Activated naive CD4-positive, alpha-beta T cell treated with anti-CD3 and anti-CD28 coated beads, Interleukin-2, amount 10 ng/mL, durations not matched to agents 7 days and 5 days (primary cell): ENCODE results near the gene XPR1.

Experiments used
- CTCF ChIA-PET: fragments of 350-600 bp; sonication (Branson Sonifier 250); formaldehyde crosslinking; loops from one replicate; lab custom pipeline; 2021; ENCODE audit warnings: antibody characterized with exemption; lab: Charles Lee
- DNase-seq: peaks from one replicate; pipeline ENCODE4 v3.0.0-alpha.2; 2020
- H3K27ac Mint-ChIP-seq: one replicate; pipeline ENCODE4 v1.8.0; 2021; ENCODE audit warnings: mild to moderate bottlenecking, moderate library complexity, mixed read lengths
- H3K27me3 Mint-ChIP-seq: one replicate; pipeline ENCODE4 v1.8.0; 2021; ENCODE audit warnings: mild to moderate bottlenecking, mixed read lengths
- H3K36me3 Mint-ChIP-seq: one replicate; pipeline ENCODE4 v1.8.0; 2021; ENCODE audit warnings: mixed read lengths
- H3K4me1 Mint-ChIP-seq: one replicate; pipeline ENCODE4 v1.8.0; 2021; ENCODE audit warnings: mixed read lengths
- H3K4me3 Mint-ChIP-seq: one replicate; pipeline ENCODE4 v1.8.0; 2021; ENCODE audit warnings: mild to moderate bottlenecking, moderate library complexity, mixed read lengths
- H3K9me3 Mint-ChIP-seq: one replicate; pipeline ENCODE4 v1.8.0; 2021; ENCODE audit warnings: mixed read lengths

The XPR1 gene

DNA sequence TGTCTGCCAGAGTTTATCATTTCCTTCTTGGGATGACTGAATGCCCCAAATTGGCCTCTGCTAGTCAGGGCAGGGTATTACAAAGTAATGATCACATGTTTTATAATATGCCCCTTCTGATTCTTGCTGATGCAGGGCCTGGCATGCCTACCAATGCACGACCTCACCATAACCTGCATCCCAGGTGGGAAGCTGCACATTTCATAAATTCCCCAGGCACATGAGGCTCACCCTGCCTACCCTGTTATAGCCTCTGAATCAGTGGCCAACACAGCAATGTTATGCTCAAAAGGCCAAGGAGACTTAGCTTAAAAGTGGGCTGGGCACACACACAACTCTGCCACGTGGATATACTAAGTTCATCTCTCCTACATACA lies 28.0 kb upstream of the XPR1 start:
- DNase-seq: no peak
- H3K27ac Mint-ChIP-seq: no peak overlapping the region
- no peaks in the 10 kb centered on the region for H3K9me3 Mint-ChIP-seq
- peaks cover 16% of the 10 kb centered on the region for H3K27me3 Mint-ChIP-seq
- H3K4me1 Mint-ChIP-seq: no peaks in the 10 kb centered on the region
- H3K36me3 Mint-ChIP-seq: no peaks in the 10 kb centered on the region
- CTCF ChIA-PET: no interaction called here
- H3K4me3 Mint-ChIP-seq: no peak overlapping the region

DNA sequence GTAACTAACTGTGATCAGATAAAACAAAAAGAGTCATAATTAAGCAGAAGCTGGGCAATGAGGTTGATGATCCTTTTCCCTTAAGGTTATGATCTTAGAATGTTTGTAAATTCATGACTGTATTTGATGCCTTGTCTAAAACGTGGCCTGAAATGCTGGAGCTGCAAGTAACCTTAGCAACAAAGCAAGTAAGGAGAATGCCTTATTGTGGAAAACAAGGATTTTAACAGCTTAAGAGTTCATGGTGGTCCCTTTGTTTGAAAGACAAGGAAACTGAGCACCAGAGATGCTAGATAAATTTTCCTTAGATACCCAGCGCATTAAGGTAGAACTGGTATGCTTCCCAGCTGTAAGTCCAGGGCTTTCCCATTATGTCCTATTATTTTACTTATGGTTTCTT lies 25.7 kb upstream of the XPR1 start:
- CTCF ChIA-PET: no interaction called here
- Mint-ChIP-seq H3K9me3 (no peaks in the 10 kb centered on the region), H3K27ac (no peak overlapping the region), H3K4me1 (peaks cover 2% of the 10 kb centered on the region), H3K4me3 (no peak overlapping the region), H3K27me3 (peaks cover 14% of the 10 kb centered on the region), H3K36me3 (no peaks in the 10 kb centered on the region)
- no peak for DNase-seq

DNA sequence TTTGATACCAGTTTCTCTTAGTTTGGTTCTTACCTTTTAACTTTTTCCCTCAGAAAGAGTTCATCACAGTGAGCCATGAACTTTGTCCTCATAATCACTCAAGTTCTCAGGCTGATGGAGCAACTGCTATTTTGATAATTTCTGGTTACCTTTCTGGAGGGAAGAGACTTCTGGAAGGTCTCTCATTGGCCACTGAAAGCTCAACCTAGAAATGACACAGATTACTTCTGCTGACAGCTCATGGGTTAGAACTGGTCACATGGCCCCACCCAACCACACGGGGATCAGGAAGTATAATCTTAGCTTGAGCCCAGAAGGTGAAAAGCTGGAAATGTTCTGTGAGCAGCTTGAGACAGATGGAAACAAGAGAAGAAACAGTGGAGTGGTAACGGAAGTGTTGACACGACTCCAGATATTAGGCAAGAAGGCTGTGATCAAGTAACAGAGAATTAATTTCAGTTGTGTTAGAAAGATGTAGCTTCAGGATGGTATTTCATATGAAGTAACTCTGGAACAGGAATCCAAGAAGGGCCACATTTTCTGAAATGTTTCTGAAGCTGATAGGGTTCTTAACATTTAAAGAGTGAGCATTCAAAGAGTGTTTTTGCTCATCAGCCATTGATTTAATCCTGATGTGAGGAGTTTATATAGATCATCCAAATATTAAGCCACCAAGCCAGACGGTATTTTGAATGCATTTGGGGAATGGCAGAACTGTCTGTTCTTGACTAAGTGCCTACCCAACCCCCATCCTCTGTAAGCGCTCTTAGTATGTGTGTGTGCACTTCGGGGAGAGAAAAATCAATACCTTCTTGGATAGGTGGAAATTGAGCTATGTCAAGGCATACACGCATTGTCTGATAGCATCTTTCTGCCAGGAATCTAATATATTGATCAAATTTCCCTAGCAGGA lies 21.9 kb upstream of the XPR1 start:
- peaks cover 2% of the 10 kb centered on the region for H3K4me1 Mint-ChIP-seq
- H3K27me3 Mint-ChIP-seq: peaks cover 8% of the 10 kb centered on the region
- no peaks in the 10 kb centered on the region for H3K9me3 Mint-ChIP-seq
- H3K27ac Mint-ChIP-seq: no peak overlapping the region
- CTCF ChIA-PET: no interaction called here
- no peak overlapping the region for H3K4me3 Mint-ChIP-seq
- DNase-seq: no peak
- H3K36me3 Mint-ChIP-seq: no peaks in the 10 kb centered on the region

DNA sequence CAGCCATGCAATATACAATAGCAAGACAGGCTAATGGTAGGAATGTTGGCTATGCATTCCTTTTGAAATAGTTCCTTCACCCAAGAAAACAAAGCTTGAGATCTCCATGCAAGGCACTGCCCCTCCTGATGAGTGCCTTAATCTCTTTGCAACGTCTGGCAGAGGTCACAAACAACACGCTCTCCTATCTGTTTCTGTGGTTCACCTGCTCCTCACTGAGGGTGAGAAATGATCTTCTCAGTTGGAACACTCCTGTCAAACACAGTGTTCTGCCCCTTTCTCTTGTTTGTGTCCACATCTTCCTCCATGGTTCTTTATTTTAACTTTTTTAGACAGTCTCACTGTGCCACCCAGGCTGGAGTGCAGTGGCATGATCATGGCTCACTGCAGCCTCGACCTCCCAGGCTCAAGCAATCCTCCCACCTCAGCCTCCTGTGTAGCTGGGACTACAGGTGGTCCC lies 21.2 kb upstream of the XPR1 start:
- Mint-ChIP-seq H3K9me3 (no peaks in the 10 kb centered on the region), H3K36me3 (no peaks in the 10 kb centered on the region), H3K4me1 (peaks cover 2% of the 10 kb centered on the region), H3K27me3 (peaks cover 2% of the 10 kb centered on the region), H3K4me3 (no peak overlapping the region), H3K27ac (no peak overlapping the region)
- CTCF ChIA-PET: interaction anchor here (0.7 kb wide), 1 partner anchor 20 kb away, joined by 4 read pairs; no protein-coding TSS in a partner anchor
- DNase-seq: no peak

DNA sequence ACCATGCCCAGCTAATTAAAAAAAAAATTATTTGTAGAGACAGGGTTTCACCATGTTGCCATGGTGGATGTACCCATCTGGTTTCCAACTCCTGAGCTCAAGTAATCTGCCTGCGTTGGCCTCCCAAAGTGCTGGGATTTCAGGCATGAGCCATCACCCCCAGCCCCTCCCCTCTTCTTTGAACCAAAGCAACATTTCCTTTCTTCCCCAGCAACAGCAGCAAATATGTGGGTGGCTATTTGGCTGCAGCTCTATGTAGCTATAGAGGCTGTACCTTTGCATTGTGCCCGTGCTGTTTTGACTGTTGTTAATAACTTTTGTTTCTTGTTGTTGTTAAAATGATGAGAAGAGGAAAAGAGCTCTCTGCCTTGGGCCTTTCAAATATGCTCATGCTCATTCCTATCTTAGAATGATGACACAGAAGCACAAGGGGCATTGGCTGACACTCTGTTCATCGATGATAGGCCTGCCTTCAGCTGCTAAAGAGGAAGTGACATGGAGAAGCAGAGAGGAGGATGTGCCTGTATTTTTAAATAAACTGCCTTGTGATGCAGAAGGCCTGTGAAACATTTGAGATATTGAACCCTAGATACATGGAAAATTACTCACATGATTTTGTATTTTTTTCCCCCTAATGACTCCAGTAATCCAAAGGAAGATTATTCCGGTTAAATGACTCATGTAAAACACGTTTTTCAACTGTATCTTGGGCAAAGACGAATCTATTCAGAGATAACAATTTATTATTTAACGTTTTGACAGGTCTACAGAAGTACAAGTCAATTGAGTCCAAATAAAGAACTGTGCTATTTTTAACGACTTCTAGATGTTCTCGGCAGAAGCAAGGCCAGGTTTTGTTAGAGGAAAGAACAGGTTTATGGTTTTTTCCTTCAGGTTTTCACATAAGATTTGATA lies 20.5 kb upstream of the XPR1 start:
- no peaks in the 10 kb centered on the region for H3K27me3 Mint-ChIP-seq

DNA sequence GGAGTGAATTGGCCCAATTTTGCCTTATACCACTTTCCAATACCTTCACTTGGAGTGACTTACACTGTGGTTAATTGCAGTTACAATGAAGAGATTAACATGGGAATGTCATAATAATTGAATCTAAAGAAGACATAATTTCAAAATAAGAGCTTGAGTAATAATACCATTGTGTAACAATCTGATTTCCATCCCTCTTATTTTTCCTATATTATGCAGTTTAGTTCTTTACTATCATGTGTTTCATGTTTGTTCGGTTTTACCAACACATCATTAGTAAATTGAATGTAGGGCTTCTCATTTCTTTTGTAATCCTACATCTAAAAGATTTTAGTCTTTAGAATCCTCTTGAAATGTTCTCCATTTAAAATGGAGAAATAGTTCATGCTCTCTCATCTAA lies 19.2 kb upstream of the XPR1 start:
- no peak overlapping the region for H3K27ac Mint-ChIP-seq
- CTCF ChIA-PET: no interaction called here
- H3K4me1 Mint-ChIP-seq: peaks cover 2% of the 10 kb centered on the region

More for the DNA sequence above, 20.5 kb upstream of the XPR1 start:
- Mint-ChIP-seq H3K9me3 (no peaks in the 10 kb centered on the region), H3K4me1 (peaks cover 2% of the 10 kb centered on the region), H3K36me3 (no peaks in the 10 kb centered on the region), H3K27ac (no peak overlapping the region), H3K4me3 (no peak overlapping the region)
- CTCF ChIA-PET: interaction anchor here (0.7 kb wide), 1 partner anchor 21 kb away, joined by 4 read pairs; no protein-coding TSS in a partner anchor
- no peak for DNase-seq

DNA sequence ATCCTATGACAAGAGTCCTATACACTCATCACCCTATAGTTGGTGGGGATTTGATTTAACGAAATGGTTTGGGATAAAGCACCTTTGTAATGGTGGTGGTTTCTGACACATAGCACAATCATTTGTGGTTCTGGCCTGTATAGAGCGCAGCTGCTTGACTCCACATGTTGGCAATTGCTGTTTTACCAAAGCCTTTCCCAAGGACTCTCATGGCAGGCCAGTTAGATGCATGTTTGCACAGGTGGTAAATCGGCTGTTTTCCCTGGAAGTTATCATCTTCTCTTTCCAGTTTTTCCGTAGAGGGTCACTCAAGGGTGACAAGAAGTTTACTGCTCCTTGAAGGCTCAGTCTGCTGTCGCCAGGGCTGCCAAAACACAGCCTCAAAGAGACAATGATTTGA lies 17.1 kb upstream of the XPR1 start:
- DNase-seq: no peak

More for the DNA sequence above, 19.2 kb upstream of the XPR1 start:
- H3K4me3 Mint-ChIP-seq: no peak overlapping the region
- H3K9me3 Mint-ChIP-seq: no peaks in the 10 kb centered on the region
- no peak for DNase-seq
- no peaks in the 10 kb centered on the region for H3K36me3 Mint-ChIP-seq
- H3K27me3 Mint-ChIP-seq: no peaks in the 10 kb centered on the region

DNA sequence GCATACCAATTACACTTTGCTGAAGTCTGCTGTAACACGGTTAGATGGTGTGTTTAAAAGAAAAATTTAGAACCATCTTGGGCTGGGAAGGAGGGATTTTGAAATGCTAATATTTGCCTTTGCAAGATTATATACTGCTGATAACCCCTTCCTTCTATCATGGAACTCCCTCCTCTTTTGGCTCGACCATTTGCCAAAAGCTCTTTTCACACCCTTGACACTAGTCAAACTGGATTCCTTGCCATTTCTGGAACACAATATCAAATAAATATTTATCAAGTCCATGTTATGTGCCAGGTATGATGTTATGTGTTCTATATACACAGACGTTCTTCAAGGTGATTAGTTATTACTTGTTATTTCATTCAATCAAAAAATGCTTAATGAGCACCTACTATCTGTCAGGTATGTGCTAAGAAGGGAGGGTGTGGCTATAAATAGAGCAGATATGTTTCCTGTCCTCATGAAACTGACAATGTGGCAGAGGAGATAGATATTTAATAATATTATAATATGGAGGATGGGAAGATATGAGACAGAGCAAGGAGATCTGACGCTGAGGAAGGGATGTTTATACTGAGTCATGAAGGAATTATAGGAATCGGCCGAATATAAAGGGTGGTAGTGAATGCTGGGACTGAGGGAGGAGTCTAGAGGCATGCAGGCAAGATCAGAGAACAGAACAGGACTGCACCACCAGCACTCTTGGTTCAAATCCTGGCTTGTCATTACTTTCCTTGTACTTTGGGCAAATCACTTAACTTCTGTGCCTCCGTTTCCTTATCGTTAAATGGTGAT lies 16.1 kb upstream of the XPR1 start:
- Mint-ChIP-seq H3K4me1 (no peaks in the 10 kb centered on the region), H3K36me3 (no peaks in the 10 kb centered on the region), H3K27me3 (no peaks in the 10 kb centered on the region), H3K27ac (no peak overlapping the region), H3K4me3 (no peak overlapping the region), H3K9me3 (no peaks in the 10 kb centered on the region)
- no peak for DNase-seq
- CTCF ChIA-PET: interaction anchor here (1.0 kb wide), 1 partner anchor 100 kb away, joined by 3 read pairs; no protein-coding TSS in a partner anchor

More for the DNA sequence above, 17.1 kb upstream of the XPR1 start:
- Mint-ChIP-seq H3K27me3 (no peaks in the 10 kb centered on the region), H3K4me3 (no peak overlapping the region), H3K4me1 (peaks cover under 1% of the 10 kb centered on the region), H3K36me3 (no peaks in the 10 kb centered on the region), H3K9me3 (no peaks in the 10 kb centered on the region), H3K27ac (no peak overlapping the region)
- CTCF ChIA-PET: no interaction called here

DNA sequence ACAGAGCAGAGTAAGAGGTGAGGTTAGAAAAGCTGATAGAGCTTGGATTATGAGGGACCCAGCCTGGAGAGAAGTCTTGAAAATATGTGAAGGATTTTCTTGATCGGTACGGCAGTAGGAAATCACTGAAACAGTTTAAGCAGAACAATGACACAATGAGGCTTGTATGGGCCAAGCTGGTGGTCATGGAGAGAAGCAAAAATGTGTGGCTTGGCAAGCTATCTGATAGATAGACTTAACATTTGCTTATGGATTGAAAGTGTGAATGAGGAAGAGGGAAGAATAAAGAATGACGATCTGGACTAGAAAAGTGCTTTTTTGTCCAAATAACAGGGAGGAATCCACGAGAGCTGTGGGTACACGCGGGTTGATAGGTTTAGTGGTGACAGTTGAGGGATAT lies 15.4 kb upstream of the XPR1 start:
- Mint-ChIP-seq H3K9me3 (no peaks in the 10 kb centered on the region), H3K27ac (no peak overlapping the region), H3K36me3 (no peaks in the 10 kb centered on the region), H3K4me1 (no peaks in the 10 kb centered on the region), H3K4me3 (no peak overlapping the region), H3K27me3 (no peaks in the 10 kb centered on the region)
- no peak for DNase-seq
- CTCF ChIA-PET: interaction anchor here (1.1 kb wide), 1 partner anchor 36 kb away, joined by 3 read pairs; no protein-coding TSS in a partner anchor

DNA sequence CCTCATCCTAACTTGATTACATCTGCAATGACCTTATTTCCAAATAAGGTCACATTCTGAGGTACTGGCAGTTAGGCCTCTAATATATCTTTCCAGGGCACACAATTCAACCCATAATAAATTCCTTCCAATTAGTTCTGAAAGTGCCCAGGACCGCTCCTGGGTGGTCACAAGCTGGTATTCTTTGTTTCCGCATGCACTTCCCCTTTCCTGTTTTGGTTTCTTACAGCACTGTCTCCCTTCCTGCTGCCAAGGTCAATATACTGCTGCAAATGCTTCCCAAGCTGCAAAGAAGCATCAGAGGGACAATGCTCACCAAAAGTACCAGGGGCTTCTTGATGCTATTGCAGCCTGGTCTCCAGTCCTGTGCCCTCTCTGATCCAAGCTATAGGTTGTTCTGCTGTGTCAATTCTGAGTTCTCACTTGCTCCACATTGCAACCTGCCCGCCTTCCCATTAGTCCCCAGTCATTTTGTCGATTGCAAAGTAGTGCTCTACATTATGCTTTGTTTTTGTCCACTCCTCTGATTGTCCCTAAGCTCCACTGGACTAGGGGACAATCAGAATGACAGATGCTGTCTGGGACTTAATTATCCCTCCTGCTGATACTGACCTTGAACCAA lies 13.9 kb upstream of the XPR1 start:
- no peaks in the 10 kb centered on the region for H3K9me3 Mint-ChIP-seq
- H3K4me3 Mint-ChIP-seq: no peak overlapping the region
- H3K27me3 Mint-ChIP-seq: no peaks in the 10 kb centered on the region
- no peaks in the 10 kb centered on the region for H3K36me3 Mint-ChIP-seq
- DNase-seq: no peak
- H3K27ac Mint-ChIP-seq: no peak overlapping the region
- H3K4me1 Mint-ChIP-seq: no peaks in the 10 kb centered on the region
- CTCF ChIA-PET: interaction anchor here (1.1 kb wide), 1 partner anchor 35 kb away, joined by 3 read pairs; no protein-coding TSS in a partner anchor

DNA sequence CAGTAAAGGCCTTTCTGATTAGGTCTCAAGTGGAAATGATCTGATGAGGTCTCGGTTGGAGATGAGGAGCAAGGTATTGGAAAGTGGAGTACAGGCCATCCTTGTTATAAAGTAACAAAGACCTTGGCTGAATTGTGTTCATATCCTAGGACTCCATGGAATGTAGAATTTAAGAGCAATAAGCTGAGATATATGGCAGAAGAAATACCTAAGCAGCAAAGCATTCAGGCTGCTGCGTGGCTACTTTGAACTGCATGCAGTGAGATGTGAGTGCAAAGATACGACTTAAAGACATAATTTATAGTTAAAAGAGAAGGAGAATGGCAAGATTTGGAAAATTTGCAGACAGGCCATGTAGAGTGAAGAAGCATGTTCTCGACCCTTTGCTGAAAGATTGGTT lies 11.2 kb upstream of the XPR1 start:
- H3K36me3 Mint-ChIP-seq: no peaks in the 10 kb centered on the region
- H3K4me3 Mint-ChIP-seq: no peak overlapping the region
- H3K9me3 Mint-ChIP-seq: no peaks in the 10 kb centered on the region
- H3K4me1 Mint-ChIP-seq: no peaks in the 10 kb centered on the region
- CTCF ChIA-PET: interaction anchor here (1.7 kb wide), 1 partner anchor 11 kb away, joined by 7 read pairs; the partner anchor contains the start of gene XPR1
- DNase-seq: no peak
- H3K27me3 Mint-ChIP-seq: peaks cover 6% of the 10 kb centered on the region
- no peak overlapping the region for H3K27ac Mint-ChIP-seq

DNA sequence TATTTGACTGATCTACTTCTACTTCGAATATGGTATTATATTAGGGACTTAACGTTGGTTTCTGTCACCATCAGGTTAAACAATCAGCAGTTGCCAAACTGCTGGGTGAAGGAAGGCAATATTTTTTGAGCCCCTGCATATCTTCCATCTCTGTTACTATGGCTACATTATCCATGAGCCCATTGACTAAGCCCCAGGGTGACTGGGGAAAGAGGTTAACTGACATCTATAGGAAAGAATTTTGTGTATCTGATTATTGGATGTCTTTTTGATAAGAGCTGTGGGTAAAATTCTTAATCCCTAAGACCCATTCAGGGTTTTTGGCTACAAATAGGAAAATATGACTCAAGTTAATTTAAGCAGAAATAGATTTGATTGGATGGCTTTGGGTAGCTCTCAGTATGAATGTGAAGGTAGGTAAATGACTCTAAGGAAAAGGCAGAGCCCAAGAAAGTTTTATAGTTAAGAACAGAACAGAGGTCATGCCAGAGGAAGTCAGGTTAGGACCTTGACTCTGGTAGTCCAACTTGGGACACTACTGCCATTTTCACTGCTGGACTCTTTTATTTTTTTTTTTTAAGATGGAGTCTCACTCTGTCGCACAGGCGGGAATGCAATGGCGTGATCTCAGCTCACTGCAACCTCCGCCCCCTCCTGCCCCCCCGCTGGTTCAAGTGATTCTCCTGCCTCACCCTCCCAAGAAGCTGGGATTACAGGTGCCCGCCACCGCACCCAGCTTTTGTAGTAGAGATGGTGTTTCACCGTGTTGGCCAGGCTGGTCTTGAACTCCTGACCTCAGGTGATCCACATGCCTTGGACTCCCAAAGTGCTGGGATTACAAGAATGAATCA lies 8.9 kb upstream of the XPR1 start:
- H3K27me3 Mint-ChIP-seq: peaks cover 18% of the 10 kb centered on the region
- H3K9me3 Mint-ChIP-seq: no peaks in the 10 kb centered on the region
- no peaks in the 10 kb centered on the region for H3K4me1 Mint-ChIP-seq
- H3K27ac Mint-ChIP-seq: no peak overlapping the region
- no peak overlapping the region for H3K4me3 Mint-ChIP-seq
- DNase-seq: no peak
- H3K36me3 Mint-ChIP-seq: no peaks in the 10 kb centered on the region
- CTCF ChIA-PET: interaction anchor here (0.6 kb wide), 1 partner anchor 41 kb away, joined by 3 read pairs; no protein-coding TSS in a partner anchor
